ENCODE measurements around the gene PSMA8. TPM values are rescaled to one million over a fixed set of nuclear protein-coding genes. Genes with fewer than 3 reads are reported as not detected.

Gene PSMA8
- total RNA-seq, 2 experiments from 2014 or later, result 0.19 TPM; not detected in 1

DNA sequence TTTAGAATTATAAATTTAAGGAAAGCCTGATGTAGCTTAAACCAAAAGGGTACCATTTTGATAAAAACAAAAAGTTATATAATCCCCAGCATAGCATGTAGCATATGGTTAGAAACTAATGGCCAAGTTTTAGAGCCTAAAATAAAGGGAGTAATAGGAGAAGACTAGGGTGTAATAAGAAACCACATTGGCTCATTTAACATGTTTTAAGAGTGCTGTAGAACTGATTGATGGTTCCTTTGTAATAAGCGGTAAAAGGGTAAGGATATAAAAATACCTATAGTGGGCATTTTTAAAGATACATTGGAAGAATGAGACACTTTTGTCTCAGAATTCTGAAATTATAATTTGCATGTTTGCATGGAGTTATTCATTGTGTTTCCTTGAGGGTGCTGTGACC lies 1.9 kb downstream of the PSMA8 start:
- CTCF ChIA-PET (ENCODE audit: unreplicated experiment), result no interaction called here
- DNase-seq (ENCODE audit: low spot score), result no peak
- no peak overlapping the region for H3K27ac ChIP-seq (ENCODE audit: low read depth, low read length, poor library complexity, severe bottlenecking)
- H3K4me3 ChIP-seq (ENCODE audit: low read depth, low read length, poor library complexity, severe bottlenecking), result no peak overlapping the region
- H3K36me3 ChIP-seq (ENCODE audit: insufficient read depth, low read length), result no peaks in the 10 kb centered on the region
- no peaks in the 10 kb centered on the region for H3K9me2 ChIP-seq (ENCODE audit: insufficient read depth, low read length)
- BruUV-seq (replicated peaks), result no TSS peak
- H3K9me3 ChIP-seq (ENCODE audit: low read length), result no peaks in the 10 kb centered on the region
- POLR2A ChIA-PET, result no interaction called here
- H2AFZ ChIP-seq (ENCODE audit: low read length), result peak overlapping the region; percentile 62
- peaks cover 8% of the 10 kb centered on the region for H3K4me1 ChIP-seq (ENCODE audit: insufficient read depth, low read length, poor library complexity, severe bottlenecking)
- H3K79me2 ChIP-seq (ENCODE audit: insufficient read depth, low read depth, low read length), result no peaks in the 10 kb centered on the region
- peak overlapping the region; percentile 4; the same call in 1 of the 2 replicates for H3K4me2 ChIP-seq (ENCODE audit: low read length)
- no peaks in the 10 kb centered on the region for H4K20me1 ChIP-seq (ENCODE audit: insufficient read depth, low read length)
- no peak for TF ChIP-seq EZH2phosphoT487 (IDR thresholded peaks at IDR 0.05; ENCODE audit: borderline replicate concordance, low read depth, low read length)
- TF ChIP-seq CTCF (conservative IDR thresholded peaks at IDR 0.05; ENCODE audit: low read length), result no peak
- intact Hi-C loops (cut with micrococcal nuclease; ENCODE audit: unreplicated experiment), result no loop called here

DNA sequence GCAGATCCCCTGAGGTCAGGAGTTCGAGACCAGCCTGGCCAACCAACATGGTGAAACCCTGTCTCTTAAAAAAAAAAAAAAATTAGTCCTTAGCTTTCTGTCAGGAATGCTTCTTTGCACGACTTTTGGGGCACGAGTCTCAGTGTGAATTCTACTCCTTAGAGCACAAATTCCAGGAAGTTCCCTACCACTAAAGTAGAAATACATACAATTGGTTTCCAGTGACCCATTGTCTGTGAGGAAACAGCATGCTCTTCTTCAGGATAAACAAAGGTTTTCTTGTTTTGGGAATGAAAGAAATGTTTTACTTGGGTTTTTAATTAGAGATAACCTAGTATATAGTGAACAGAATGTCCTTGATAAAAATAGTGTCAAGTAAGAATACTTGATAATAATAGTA lies 23.7 kb downstream of the PSMA8 start:
- peaks cover 33% of the 10 kb centered on the region for H3K4me1 ChIP-seq (ENCODE audit: insufficient read depth, low read length, poor library complexity, severe bottlenecking)
- no peak overlapping the region for H2AFZ ChIP-seq (ENCODE audit: low read length)
- H3K4me2 ChIP-seq (ENCODE audit: low read length), result no peak overlapping the region
- no TSS peak for BruUV-seq (replicated peaks)
- H3K27ac ChIP-seq (ENCODE audit: low read depth, low read length, poor library complexity, severe bottlenecking), result no peak overlapping the region
- intact Hi-C loops (cut with micrococcal nuclease; ENCODE audit: unreplicated experiment), result no loop called here
- no peaks in the 10 kb centered on the region for H3K79me2 ChIP-seq (ENCODE audit: insufficient read depth, low read depth, low read length)
- CTCF ChIA-PET (ENCODE audit: unreplicated experiment), result no interaction called here
- no peaks in the 10 kb centered on the region for H3K9me3 ChIP-seq (ENCODE audit: low read length)
- H3K9me2 ChIP-seq (ENCODE audit: insufficient read depth, low read length), result no peaks in the 10 kb centered on the region
- no peak for DNase-seq (ENCODE audit: low spot score)
- no peaks in the 10 kb centered on the region for H3K36me3 ChIP-seq (ENCODE audit: insufficient read depth, low read length)
- no peak overlapping the region for H3K4me3 ChIP-seq (ENCODE audit: low read depth, low read length, poor library complexity, severe bottlenecking)
- H4K20me1 ChIP-seq (ENCODE audit: insufficient read depth, low read length), result no peaks in the 10 kb centered on the region
- TF ChIP-seq EZH2phosphoT487 (IDR thresholded peaks at IDR 0.05; ENCODE audit: borderline replicate concordance, low read depth, low read length) (no peak), CTCF (conservative IDR thresholded peaks at IDR 0.05; ENCODE audit: low read length) (no peak)
- POLR2A ChIA-PET, result interaction anchor here (1.1 kb wide), 1 partner anchor 65 kb away, joined by 3 read pairs; no protein-coding TSS in a partner anchor

- Histone ChIP-seq H3K27ac (ENCODE audit: low read depth, low read length, poor library complexity, severe bottlenecking) (no peak overlapping the region), H3K9me2 (ENCODE audit: insufficient read depth, low read length) (no peaks in the 10 kb centered on the region), H4K20me1 (ENCODE audit: insufficient read depth, low read length) (no peaks in the 10 kb centered on the region), H3K36me3 (ENCODE audit: insufficient read depth, low read length) (no peaks in the 10 kb centered on the region), H3K4me1 (ENCODE audit: insufficient read depth, low read length, poor library complexity, severe bottlenecking) (peaks cover 33% of the 10 kb centered on the region), H2AFZ (ENCODE audit: low read length) (peak overlapping the region; percentile 89), H3K9me3 (ENCODE audit: low read length) (no peaks in the 10 kb centered on the region), H3K79me2 (ENCODE audit: insufficient read depth, low read depth, low read length) (no peaks in the 10 kb centered on the region), H3K4me3 (ENCODE audit: low read depth, low read length, poor library complexity, severe bottlenecking) (peak overlapping the region; percentile 32), H3K4me2 (ENCODE audit: low read length) (peak overlapping the region; percentile 52)
- peak; percentile 51 for DNase-seq (ENCODE audit: low spot score)
- BruUV-seq (replicated peaks), result no TSS peak
- intact Hi-C loops (cut with micrococcal nuclease; ENCODE audit: unreplicated experiment), result no loop called here
- CTCF ChIA-PET (ENCODE audit: unreplicated experiment), result interaction anchor here (0.6 to 1.1 kb wide), 2 partner anchors 67 to 236 kb away, joined by 3 read pairs; no protein-coding TSS in a partner anchor
- no peak for TF ChIP-seq EZH2phosphoT487 (IDR thresholded peaks at IDR 0.05; ENCODE audit: borderline replicate concordance, low read depth, low read length)
- peak; percentile 81 for TF ChIP-seq CTCF (conservative IDR thresholded peaks at IDR 0.05; ENCODE audit: low read length)
- POLR2A ChIA-PET, result interaction anchor here (0.8 to 5.2 kb wide), 6 partner anchors 14 to 71 kb away, joined by 3 to 62 read pairs (median 4); no protein-coding TSS in a partner anchor
These were observed 25.7 kb downstream of the PSMA8 start for GRCh38 chr18:26159353-26159752.

Measured in OCI-LY7 (cell line).